Measurements from ENCODE around the gene ACKR1. TPM values are rescaled to one million over a fixed set of nuclear protein-coding genes. Genes with fewer than 3 reads are reported as not detected.

Gene ACKR1
- polyA plus RNA-seq, 2 donors: 11.1 to 35.9 TPM

DNA sequence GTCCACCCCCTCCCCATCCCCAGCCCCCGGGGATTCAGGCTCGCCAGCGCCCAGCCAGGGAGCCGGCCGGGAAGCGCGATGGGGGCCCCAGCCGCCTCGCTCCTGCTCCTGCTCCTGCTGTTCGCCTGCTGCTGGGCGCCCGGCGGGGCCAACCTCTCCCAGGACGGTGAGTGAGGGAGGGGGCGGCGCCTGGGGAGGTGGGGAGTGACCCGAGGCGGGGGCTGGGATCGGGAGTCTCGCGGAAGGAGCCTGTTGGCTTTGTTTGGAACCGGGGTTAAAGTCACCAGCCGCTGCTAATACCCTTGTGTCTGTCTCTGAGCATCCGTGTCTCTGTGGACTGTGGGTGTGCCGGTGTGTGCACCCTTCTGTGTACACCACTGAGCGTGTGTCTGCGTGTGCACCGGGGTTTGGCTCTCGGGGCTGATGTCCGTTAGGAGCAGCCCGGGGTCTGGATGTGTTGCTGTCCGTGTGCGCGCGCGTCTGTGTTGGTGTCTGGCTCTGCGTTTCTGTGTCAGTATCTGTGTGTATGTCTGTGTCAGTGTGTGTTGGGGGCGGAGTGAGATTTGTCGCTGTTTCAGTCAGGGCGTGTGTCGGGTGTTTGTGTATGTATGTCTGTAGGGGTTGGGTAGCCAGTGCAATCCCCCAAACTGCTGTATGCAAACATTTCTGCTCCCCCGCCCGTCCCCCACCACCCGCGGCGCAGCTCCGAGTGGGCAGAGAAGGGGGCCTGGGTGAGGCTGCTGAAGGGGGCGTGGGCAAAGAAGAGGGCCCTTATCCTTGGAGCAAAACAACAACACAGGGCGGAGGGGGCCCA lies 32.8 kb upstream of the ACKR1 start:
- peaks cover 0 to 17% of the 10 kb centered on the region in 2 donors for H3K27me3 ChIP-seq (ENCODE audit: control insufficient read depth in 1 of 2, insufficient read depth in 2 of 2, low read length in 2 of 2)
- WGBS, 2 donors: 2 to 3% methylated on average over 47 to 49 of the region's 49 CpGs
- peaks cover 0 to 2% of the 10 kb centered on the region in 2 donors for H3K9me3 ChIP-seq (ENCODE audit: control insufficient read depth in 2 of 2, insufficient read depth in 1 of 2, low read depth in 1 of 2, low read length in 1 of 2)
- H3K27ac ChIP-seq (ENCODE audit: low read depth in 2 of 2, low read length in 1 of 2): no peak overlapping the region
- peak overlapping the region; percentile 9 to 27 for H3K4me3 ChIP-seq (ENCODE audit: low read depth in 1 of 2, low read length in 2 of 2)
- no peaks in the 10 kb centered on the region for H3K36me3 ChIP-seq (ENCODE audit: control insufficient read depth in 2 of 2, insufficient read depth in 2 of 2, low read length in 1 of 2)
- peaks cover 2 to 6% of the 10 kb centered on the region in 2 donors for H3K4me1 ChIP-seq (ENCODE audit: control insufficient read depth in 2 of 2, insufficient read depth in 2 of 2, low read length in 1 of 2)

DNA sequence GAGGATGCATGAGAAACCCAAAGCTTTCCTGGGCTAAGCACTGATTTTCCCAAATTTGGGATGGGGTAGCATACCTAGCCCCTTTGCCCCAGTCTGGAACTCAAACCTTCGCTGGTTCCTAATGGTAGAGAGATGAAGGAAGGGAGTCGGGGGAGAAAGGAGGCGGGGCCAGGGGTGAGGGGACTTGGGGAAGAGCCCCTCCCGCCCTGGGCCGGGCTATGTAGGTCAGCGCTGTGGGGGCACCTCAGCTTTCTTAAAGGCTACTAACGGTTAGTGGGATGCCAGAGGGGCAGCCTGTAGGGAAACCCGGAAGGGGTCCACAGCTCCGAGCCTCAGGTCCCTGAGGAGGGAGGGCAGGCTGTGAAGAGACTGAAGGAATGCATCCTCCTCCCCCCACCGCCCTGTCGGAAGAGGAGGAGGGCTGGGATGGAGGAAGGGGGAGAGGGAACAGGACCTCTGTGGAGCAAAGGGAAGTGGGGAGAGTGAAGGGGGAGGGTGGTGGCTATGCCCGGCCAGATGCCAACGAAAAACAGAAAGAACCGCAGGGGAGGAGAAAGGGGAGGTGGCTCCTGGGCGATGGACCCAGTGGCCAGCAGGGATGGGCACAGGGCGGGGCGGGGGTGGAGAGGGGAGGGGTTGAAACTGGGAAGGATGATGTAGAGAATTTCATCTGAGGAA lies 31.9 kb upstream of the ACKR1 start:
- Histone ChIP-seq H3K9me3 (ENCODE audit: control insufficient read depth in 2 of 2, insufficient read depth in 1 of 2, low read depth in 1 of 2, low read length in 1 of 2) (peaks cover 0 to 2% of the 10 kb centered on the region in 2 donors), H3K27me3 (ENCODE audit: control insufficient read depth in 1 of 2, insufficient read depth in 2 of 2, low read length in 2 of 2) (peaks cover 0 to 17% of the 10 kb centered on the region in 2 donors), H3K4me1 (ENCODE audit: control insufficient read depth in 2 of 2, insufficient read depth in 2 of 2, low read length in 1 of 2) (peaks cover 2 to 6% of the 10 kb centered on the region in 2 donors), H3K27ac (ENCODE audit: low read depth in 2 of 2, low read length in 1 of 2) (no peak overlapping the region), H3K36me3 (ENCODE audit: control insufficient read depth in 2 of 2, insufficient read depth in 2 of 2, low read length in 1 of 2) (no peaks in the 10 kb centered on the region), H3K4me3 (ENCODE audit: low read depth in 1 of 2, low read length in 2 of 2) (no peak overlapping the region)
- 2 to 3% methylated on average over 15 to 17 of the region's 17 CpGs for WGBS, 2 donors

DNA sequence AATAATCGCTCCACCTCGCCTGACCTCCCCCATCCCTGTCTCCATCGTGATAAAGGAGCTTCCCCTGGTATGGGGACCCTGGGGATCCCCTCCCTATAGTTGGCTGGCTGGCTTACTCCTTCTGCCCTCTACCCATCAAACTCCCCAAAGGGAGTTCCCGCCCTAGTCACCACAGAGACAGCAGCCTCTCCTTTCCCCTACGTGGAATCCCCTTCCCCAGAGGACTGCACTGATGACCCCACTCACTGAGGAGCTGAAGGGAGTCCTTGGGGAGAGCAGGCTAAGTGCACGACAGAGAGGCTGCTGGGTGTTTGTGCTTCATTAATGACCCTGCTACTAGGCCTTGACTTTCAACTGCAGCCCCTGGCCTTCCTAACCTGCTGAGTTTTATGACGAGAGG lies 31.4 kb upstream of the ACKR1 start:
- peaks cover 0 to 13% of the 10 kb centered on the region in 2 donors for H3K27me3 ChIP-seq (ENCODE audit: control insufficient read depth in 1 of 2, insufficient read depth in 2 of 2, low read length in 2 of 2)

DNA sequence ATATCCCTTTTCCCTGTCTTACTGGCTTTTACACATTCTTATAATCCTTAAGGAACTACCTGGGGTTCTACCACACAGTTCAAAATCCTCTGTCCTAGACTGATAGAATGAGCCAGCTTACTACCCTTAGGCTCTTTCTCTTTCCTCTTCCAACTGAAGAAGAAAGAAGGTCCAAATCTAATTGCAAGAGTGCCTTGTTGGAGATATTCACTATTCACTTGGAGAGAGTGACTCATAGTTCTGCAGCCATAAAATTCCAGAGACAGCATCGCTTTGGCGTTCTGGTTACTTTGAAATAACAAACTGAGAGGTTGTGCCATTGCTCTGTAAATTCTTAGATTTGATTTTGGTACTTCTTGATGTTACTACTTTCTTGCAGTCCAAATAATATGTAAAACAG lies 29.1 kb upstream of the ACKR1 start:
- no peaks in the 10 kb centered on the region for H3K9me3 ChIP-seq (ENCODE audit: control insufficient read depth in 2 of 2, insufficient read depth in 1 of 2, low read depth in 1 of 2, low read length in 1 of 2)
- no peaks in the 10 kb centered on the region for H3K36me3 ChIP-seq (ENCODE audit: control insufficient read depth in 2 of 2, insufficient read depth in 2 of 2, low read length in 1 of 2)
- peaks cover 0 to 10% of the 10 kb centered on the region in 2 donors for H3K27me3 ChIP-seq (ENCODE audit: control insufficient read depth in 1 of 2, insufficient read depth in 2 of 2, low read length in 2 of 2)
- WGBS, 2 donors: 52 to 56% methylated on average over 2 of the region's 2 CpGs
- no peak overlapping the region for H3K4me3 ChIP-seq (ENCODE audit: low read depth in 1 of 2, low read length in 2 of 2)
- no peak overlapping the region for H3K27ac ChIP-seq (ENCODE audit: low read depth in 2 of 2, low read length in 1 of 2)
- peaks cover 2 to 6% of the 10 kb centered on the region in 2 donors for H3K4me1 ChIP-seq (ENCODE audit: control insufficient read depth in 2 of 2, insufficient read depth in 2 of 2, low read length in 1 of 2)

More for the DNA sequence above, 31.4 kb upstream of the ACKR1 start:
- Histone ChIP-seq H3K36me3 (ENCODE audit: control insufficient read depth in 2 of 2, insufficient read depth in 2 of 2, low read length in 1 of 2) (no peaks in the 10 kb centered on the region), H3K4me3 (ENCODE audit: low read depth in 1 of 2, low read length in 2 of 2) (no peak overlapping the region), H3K27ac (ENCODE audit: low read depth in 2 of 2, low read length in 1 of 2) (no peak overlapping the region), H3K9me3 (ENCODE audit: control insufficient read depth in 2 of 2, insufficient read depth in 1 of 2, low read depth in 1 of 2, low read length in 1 of 2) (no peaks in the 10 kb centered on the region), H3K4me1 (ENCODE audit: control insufficient read depth in 2 of 2, insufficient read depth in 2 of 2, low read length in 1 of 2) (peaks cover 2 to 6% of the 10 kb centered on the region in 2 donors)
- 39 to 42% methylated on average over 7 of the region's 7 CpGs for WGBS, 2 donors

DNA sequence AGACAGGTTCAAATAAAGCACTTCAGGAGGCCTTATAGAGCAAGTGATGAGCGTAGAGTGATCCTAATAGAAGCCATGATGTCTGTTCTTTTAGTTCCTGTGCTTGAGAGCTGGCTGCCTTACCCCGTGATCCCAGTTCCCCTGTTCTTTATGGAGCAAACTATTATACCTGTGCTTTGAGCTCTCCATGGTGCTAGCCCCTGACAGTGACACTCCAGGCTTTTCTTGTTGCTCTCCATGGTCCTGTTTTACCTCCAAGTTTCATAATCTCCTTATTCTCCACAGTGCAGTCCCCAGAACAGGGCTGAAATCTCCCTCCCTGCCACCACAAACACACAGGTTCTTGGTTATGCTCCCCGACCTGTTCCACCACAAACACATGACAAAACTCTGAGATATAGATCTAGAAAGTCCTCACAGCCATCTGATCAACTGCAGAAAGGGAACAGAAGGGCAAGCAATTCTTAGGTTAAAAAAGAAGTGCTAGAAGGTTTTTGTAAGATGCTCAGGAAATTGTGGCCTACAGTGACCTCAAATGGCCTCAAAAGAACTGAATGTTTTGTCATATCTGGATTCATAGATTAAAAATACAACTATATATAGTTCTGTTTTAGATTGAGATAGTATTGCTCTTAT lies 27.3 kb upstream of the ACKR1 start:
- Histone ChIP-seq H3K4me1 (ENCODE audit: control insufficient read depth in 2 of 2, insufficient read depth in 2 of 2, low read length in 1 of 2) (peaks cover 0 to 3% of the 10 kb centered on the region in 2 donors), H3K27me3 (ENCODE audit: control insufficient read depth in 1 of 2, insufficient read depth in 2 of 2, low read length in 2 of 2) (no peaks in the 10 kb centered on the region)
- 2 to 16% methylated on average over 3 of the region's 3 CpGs for WGBS, 2 donors

DNA sequence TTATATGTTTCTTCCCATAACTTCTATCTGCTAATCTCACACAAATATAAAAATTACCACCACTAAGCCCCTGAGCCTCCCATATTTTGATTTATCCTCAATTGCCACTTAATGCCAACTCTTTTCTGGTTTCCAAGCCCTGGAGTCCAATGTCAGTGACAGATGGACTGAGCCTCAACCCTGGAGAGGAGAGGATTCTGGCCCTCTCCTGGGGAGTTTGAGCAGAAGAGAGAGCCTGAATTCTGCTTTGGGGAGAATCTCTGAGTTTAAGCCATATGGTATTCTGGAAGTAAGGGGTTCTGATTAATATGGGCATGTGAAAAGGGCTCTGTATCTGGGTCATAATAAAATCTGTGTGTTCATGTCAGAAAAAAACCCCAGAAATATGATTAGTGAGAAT lies 24.8 kb upstream of the ACKR1 start:
- Histone ChIP-seq H3K9me3 (ENCODE audit: control insufficient read depth in 2 of 2, insufficient read depth in 1 of 2, low read depth in 1 of 2, low read length in 1 of 2) (no peaks in the 10 kb centered on the region), H3K36me3 (ENCODE audit: control insufficient read depth in 2 of 2, insufficient read depth in 2 of 2, low read length in 1 of 2) (no peaks in the 10 kb centered on the region), H3K4me1 (ENCODE audit: control insufficient read depth in 2 of 2, insufficient read depth in 2 of 2, low read length in 1 of 2) (no peaks in the 10 kb centered on the region), H3K4me3 (ENCODE audit: low read depth in 1 of 2, low read length in 2 of 2) (no peak overlapping the region), H3K27ac (ENCODE audit: low read depth in 2 of 2, low read length in 1 of 2) (no peak overlapping the region), H3K27me3 (ENCODE audit: control insufficient read depth in 1 of 2, insufficient read depth in 2 of 2, low read length in 2 of 2) (no peaks in the 10 kb centered on the region)

More for the DNA sequence above, 27.3 kb upstream of the ACKR1 start:
- Histone ChIP-seq H3K4me3 (ENCODE audit: low read depth in 1 of 2, low read length in 2 of 2) (no peak overlapping the region), H3K27ac (ENCODE audit: low read depth in 2 of 2, low read length in 1 of 2) (no peak overlapping the region), H3K36me3 (ENCODE audit: control insufficient read depth in 2 of 2, insufficient read depth in 2 of 2, low read length in 1 of 2) (no peaks in the 10 kb centered on the region), H3K9me3 (ENCODE audit: control insufficient read depth in 2 of 2, insufficient read depth in 1 of 2, low read depth in 1 of 2, low read length in 1 of 2) (no peaks in the 10 kb centered on the region)

DNA sequence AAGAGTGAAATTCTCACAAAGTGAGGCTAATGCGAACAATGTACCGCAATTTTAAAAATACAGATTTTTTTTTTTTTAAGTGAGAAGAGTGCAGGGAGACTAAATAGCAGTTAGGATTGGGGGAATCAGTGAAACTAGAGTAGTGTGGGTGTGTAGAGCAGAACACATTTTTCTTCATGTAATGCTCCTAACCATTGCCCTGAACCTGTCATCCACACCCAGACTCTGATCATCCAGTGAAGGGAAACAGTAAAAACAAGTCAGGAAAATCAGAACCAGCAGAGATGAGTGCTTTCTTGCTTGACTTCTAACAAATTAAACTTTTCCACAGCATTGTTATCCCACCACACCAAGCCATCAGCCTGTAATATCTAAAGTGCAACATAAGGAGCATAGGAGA lies 24.2 kb upstream of the ACKR1 start:
- Histone ChIP-seq H3K4me3 (ENCODE audit: low read depth in 1 of 2, low read length in 2 of 2) (no peak overlapping the region), H3K4me1 (ENCODE audit: control insufficient read depth in 2 of 2, insufficient read depth in 2 of 2, low read length in 1 of 2) (no peaks in the 10 kb centered on the region), H3K36me3 (ENCODE audit: control insufficient read depth in 2 of 2, insufficient read depth in 2 of 2, low read length in 1 of 2) (no peaks in the 10 kb centered on the region), H3K9me3 (ENCODE audit: control insufficient read depth in 2 of 2, insufficient read depth in 1 of 2, low read depth in 1 of 2, low read length in 1 of 2) (no peaks in the 10 kb centered on the region), H3K27me3 (ENCODE audit: control insufficient read depth in 1 of 2, insufficient read depth in 2 of 2, low read length in 2 of 2) (no peaks in the 10 kb centered on the region), H3K27ac (ENCODE audit: low read depth in 2 of 2, low read length in 1 of 2) (no peak overlapping the region)
- 96% methylated on average over 2 of the region's 2 CpGs for WGBS, 2 donors

DNA sequence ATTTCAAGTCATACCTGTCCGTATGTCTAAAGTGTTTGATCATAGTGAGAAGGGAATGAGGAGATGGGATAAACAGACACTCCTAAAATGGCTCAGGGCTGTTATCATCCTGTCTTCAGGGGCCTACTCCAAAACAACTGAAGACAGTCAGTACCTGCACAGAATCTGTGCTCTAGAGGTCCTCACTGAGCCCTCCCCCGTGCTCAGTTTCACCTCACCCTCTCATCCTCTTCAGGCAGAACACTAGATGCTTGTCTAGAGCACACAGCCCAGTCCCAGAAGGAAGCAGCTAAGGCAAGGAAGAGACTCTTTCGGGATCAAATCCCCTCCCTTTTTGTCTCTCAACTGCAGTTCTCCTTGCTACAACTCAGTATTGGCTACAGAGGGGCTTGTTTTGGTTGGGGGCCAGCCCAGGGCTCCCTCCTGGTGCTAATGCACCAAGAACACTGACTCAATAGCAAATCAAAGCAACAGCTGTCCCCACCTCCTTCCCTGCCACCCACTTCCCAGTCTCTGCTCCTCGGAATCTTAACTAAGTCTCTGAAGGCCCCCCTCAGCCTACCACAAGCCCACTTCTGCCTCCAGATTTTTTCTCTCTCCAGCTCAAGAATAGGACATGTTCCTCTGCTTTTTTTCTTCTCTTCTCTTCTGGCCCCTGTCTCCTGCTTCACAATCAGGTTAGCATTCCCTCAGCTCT lies 23.2 kb upstream of the ACKR1 start:
- 47 to 49% methylated on average over 4 of the region's 4 CpGs for WGBS, 2 donors
- no peaks in the 10 kb centered on the region for H3K9me3 ChIP-seq (ENCODE audit: control insufficient read depth in 2 of 2, insufficient read depth in 1 of 2, low read depth in 1 of 2, low read length in 1 of 2)
- no peak overlapping the region for H3K4me3 ChIP-seq (ENCODE audit: low read depth in 1 of 2, low read length in 2 of 2)
- no peaks in the 10 kb centered on the region for H3K27me3 ChIP-seq (ENCODE audit: control insufficient read depth in 1 of 2, insufficient read depth in 2 of 2, low read length in 2 of 2)
- H3K27ac ChIP-seq (ENCODE audit: low read depth in 2 of 2, low read length in 1 of 2): no peak overlapping the region
- H3K36me3 ChIP-seq (ENCODE audit: control insufficient read depth in 2 of 2, insufficient read depth in 2 of 2, low read length in 1 of 2): no peaks in the 10 kb centered on the region
- no peaks in the 10 kb centered on the region for H3K4me1 ChIP-seq (ENCODE audit: control insufficient read depth in 2 of 2, insufficient read depth in 2 of 2, low read length in 1 of 2)

DNA sequence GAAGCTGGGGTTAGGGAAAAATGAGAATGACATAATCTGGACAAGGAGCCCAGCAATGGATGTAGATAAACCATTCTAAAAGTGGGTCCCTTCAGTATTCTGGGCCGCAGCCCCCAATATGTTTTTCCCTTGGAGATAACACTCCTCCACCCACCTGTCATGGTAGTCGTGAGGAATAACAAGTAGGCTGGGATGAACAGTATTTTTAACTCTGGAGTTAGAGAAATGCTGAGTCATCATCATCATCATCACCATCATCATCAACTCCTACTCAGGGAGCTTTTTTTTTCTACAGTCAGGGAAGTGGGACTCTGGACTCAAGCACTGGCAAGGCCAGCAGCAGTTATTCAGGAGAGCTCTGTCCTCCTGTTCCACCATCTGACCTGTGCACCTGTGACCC lies 20.5 kb upstream of the ACKR1 start:
- Histone ChIP-seq H3K4me3 (ENCODE audit: low read depth in 1 of 2, low read length in 2 of 2) (no peak overlapping the region), H3K4me1 (ENCODE audit: control insufficient read depth in 2 of 2, insufficient read depth in 2 of 2, low read length in 1 of 2) (no peaks in the 10 kb centered on the region), H3K9me3 (ENCODE audit: control insufficient read depth in 2 of 2, insufficient read depth in 1 of 2, low read depth in 1 of 2, low read length in 1 of 2) (no peaks in the 10 kb centered on the region), H3K27ac (ENCODE audit: low read depth in 2 of 2, low read length in 1 of 2) (no peak overlapping the region), H3K27me3 (ENCODE audit: control insufficient read depth in 1 of 2, insufficient read depth in 2 of 2, low read length in 2 of 2) (no peaks in the 10 kb centered on the region), H3K36me3 (ENCODE audit: control insufficient read depth in 2 of 2, insufficient read depth in 2 of 2, low read length in 1 of 2) (no peaks in the 10 kb centered on the region)
- 62 to 69% methylated on average over 2 of the region's 2 CpGs for WGBS, 2 donors

All from esophagus (tissue), 2 donors.